NCI-H1105 (cell line): Measurements from ENCODE around the gene OR2M3.
"Not testable (repeated sequence)": the region's sequence is repeated elsewhere in the genome, so short reads cannot be mapped to it uniquely, and the experiment has no call there.

ENCODE experiments used
- DNase-seq: peaks from one replicate; lab custom pipeline; 2025; lab: John Stamatoyannopoulos, UW

OR2M3 gene, protein sequence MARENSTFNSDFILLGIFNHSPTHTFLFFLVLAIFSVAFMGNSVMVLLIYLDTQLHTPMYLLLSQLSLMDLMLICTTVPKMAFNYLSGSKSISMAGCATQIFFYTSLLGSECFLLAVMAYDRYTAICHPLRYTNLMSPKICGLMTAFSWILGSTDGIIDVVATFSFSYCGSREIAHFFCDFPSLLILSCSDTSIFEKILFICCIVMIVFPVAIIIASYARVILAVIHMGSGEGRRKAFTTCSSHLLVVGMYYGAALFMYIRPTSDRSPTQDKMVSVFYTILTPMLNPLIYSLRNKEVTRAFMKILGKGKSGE

DNA sequence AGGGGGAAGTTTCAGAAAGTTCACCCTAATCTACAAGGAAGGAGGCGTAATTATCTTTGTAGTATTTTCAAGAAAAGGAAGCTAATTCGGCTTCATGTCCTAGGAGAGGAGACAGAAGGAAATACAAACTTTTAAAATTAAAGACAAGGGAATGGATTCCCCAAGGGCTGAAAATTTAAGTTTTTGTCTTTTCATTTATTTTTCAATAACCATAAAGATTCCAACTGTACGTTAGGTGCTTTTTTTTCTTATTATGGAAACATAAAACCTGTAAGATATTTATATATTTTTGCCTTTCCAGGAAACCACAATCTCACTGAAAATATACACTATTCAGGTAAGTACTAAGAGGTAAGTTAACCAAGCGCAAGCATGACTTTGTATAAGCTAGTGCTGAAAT lies at the start of gene OR2M3:
TSS of gene OR2M3 (plus strand) at position 301 of the 400 bp plus-strand sequence. CDS start 5,803 bp downstream, outside the sequence.
- no peak for DNase-seq

DNA sequence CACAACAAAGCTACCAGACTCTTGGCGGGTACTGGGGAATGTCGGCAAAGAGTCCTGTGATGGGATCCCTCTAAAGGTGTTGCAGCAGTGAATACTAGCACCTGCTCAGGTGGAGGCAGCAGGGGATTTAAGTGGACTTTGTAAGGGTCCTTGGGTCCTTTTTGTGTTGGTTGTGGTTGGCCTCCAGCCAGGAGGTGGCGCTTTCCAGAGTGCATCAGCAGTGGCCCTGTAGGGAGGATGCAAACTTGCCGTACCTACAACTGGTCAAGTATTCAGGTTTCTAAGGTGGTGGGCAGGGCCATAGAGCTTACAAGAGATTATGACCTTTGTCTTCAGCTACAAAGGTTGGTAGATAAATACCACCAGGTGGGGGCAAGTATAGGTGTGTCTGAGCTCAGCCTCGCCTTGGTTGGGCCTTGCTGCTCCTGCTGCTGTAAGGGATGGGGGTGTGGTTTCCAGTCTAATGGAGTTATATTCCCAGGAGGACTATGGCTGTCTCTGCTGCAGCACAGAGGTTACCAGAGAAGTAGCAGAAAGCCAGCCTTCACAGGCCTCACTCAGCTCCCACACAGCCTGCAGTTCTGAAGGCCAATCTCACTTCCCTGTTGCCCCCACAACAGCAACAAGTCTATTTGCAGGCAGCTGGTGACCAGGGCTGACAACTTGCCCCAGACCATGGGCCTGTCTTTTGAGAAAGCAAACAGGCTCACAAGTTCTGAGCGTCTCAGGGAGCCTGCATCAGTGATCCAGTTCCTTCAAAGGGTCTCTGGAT lies 44.8 kb upstream of the OR2M3 start:
- no peak for DNase-seq

DNA sequence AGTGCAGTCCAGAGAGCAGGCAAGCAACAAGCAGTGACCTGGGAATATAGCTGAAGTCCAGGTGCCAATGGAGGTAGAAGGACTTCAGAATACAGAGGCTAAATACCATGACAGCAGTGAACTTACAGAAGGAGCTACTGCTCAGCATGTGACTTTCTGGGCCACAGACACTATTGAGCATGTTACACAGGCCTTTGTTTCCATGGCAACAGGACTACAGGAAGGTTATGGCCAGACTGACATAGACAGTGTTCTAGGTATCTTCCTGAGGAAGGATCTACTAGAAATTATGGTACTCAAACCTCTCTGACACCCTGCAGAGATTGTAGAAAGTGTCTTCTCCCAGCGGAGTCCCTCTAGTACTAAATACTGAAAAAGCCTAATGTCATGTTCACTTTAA lies 41.1 kb upstream of the OR2M3 start:
- DNase-seq = no peak

DNA sequence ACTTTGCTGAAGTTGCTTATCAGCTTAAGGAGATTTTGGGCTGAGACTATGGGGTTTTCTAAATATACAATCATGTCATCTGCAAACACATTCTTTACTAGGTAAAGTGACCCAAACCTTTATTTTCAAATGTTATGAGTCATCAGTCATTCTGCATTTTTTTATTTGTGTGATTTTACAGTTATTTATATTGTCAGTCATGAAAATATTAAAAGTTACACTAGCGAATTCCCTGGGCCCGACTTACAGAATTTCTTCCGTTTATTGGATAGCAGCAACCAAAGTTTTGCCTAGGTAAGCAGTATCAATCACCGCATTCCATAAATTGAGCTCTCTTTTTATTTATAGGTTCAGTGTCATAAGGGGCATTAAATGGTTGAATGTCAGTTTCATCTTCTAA lies 38.3 kb upstream of the OR2M3 start:
- no peak for DNase-seq

DNA sequence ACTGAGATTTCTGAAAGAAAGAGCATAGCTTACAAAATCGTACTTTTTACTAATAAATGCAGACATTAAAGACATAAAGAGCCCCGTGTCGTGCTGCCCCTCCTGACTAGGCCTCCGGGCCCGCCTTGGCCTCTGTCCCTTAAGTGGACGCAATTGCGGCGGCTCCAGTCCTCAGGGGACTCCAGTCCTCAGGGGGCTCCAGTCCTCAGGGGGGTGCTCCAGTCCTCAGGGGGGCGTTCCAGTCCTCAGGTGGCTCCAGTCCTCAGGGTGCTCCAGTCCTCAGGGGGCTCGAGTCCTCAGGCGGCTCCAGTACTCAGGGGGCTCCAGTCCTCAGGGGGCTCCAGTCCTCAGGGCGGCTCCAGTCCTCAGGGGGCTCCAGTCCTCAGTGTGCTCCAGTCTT lies 33.0 kb upstream of the OR2M3 start:
- no peak for DNase-seq

DNA sequence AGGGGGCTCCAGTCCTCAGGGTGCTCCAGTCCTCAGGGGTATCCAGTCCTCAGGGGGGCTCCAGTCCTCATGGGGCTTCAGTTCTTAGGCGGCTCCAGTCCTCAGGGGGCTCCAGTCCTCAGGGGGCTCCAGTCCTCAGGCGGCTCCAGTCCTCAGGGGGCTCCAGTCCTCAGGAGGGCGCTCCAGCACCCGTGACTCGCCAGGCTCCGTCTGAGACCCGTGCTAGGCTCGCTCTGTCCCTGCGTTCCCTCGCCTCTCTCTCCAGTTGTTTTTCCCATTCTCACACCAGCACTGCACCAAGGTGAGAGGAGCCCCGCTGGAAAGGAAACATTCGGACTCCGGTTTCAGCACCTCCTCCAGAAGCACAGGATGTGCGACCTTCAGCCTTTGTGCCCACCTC lies 31.9 kb upstream of the OR2M3 start:
- DNase-seq = no peak

DNA sequence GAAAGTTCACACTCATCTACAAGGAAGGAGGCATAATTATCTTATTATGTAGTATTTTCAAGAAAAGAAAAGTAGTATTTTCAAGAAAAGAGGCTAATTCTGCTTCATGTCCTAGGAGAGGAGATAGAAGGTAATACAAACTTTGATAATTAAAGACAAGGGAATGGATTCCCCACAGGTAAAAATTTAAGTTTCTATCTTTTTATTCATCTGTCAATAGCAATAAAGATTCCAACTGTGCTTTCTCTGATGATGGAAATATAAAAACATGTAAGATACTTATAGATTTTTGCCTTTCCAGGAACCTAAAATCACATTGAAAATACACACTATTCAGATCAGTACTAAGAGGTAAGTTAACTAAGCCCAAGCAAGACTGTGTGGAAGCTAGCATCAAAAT lies 22.5 kb upstream of the OR2M3 start, which contains the start of gene OR2M2:
TSS of gene OR2M2 (plus strand) at position 301 of the 400 bp plus-strand sequence. CDS start 5,165 bp downstream, outside the sequence.
- DNase-seq = no peak

DNA sequence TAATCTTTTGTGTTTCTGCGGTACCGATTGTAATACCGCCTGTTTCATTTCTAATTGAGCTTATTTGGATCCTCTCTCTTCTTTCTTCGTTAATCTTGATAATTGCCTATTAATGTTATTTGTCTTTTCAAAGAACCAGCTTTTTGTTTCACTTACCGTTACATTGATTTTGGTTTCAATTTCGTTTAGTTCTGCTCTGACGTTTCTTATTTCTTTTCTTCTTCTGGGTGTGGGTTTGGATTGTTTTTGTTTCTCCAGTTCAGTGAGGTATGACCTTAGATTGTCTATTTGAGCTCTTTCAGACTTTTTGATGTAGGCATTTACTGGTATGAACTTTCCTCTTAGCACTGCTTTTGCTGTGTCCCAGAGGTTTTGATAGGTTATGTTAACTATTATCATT lies 13.1 kb upstream of the OR2M3 start:
- no peak for DNase-seq

DNA sequence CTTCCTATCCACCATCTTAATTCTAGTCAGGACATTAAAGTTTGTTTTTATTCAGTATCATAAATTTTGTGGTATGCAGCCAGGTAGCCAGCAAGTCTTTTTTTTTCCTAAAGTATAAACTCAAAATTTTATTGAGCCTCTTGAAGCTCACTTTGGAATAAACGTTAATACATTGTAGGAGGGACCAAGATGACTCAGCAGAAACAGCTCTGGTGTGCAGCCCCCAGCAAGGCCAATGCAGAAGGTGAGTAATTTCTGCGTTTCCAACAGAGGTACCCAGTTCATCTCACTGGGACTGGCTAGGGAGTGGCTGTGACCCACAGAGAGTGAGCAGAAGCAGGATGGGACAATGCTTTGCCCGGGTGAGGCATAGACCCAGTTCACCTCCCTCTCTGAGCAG lies 9.7 kb upstream of the OR2M3 start:
- DNase-seq = no peak

DNA sequence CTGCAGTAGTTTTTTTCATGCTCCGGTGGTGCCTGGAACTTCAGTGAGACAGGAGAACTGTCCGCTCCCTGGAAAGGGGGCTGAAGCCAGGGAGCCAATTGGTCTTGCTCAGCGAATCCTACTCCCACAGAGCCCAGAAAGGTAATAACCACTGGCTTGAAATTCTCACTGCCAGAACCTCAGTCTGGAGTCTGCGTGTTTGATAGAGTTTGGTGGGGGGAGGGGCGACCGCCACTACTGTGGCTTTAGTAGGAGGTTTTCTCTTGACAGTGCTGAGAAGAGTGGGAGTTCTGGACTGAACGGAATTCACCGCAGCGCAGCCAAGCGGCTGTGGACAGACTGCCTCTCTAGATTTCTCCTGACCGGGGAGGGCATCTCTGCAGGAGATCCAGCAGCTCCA lies 8.0 kb upstream of the OR2M3 start:
- DNase-seq = no peak

DNA sequence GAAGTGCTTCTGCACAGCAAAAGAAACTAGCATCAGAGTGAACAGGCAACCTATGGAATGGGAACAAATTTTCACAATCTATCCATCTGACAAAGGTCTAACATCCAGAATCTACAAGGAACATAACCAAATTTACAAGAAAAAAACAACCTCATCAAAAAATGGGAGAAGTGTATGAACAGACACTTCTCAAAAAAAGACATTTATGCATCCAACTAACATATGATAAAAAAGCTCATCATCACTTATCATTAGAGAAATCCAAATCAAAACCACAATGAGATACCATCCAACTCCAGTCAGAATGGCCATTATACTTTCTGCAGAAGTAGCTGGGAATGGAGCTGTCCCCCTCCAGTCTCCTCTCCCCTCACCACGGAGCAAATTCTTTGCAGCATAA lies 2.9 kb upstream of the OR2M3 start:
- no peak for DNase-seq

DNA sequence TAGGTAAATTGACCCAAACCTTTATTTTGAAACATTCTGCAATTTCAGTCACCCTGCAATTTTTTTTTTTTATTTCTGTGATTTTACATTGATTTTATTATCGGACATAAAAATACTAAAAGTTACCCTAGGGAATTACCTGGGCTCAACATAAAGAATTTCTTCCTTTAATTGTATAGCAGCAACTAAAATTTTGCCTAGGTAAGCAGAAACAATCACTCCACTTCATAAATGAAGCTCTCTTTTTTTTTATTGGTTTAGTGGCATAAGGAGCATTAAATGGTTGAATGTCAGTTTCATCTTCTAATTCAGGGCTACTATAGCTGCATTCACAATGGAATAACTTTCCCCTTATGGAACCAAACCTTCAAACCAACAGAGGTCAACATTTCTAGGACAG lies 18.8 kb downstream of the OR2M3 start:
- no peak for DNase-seq

DNA sequence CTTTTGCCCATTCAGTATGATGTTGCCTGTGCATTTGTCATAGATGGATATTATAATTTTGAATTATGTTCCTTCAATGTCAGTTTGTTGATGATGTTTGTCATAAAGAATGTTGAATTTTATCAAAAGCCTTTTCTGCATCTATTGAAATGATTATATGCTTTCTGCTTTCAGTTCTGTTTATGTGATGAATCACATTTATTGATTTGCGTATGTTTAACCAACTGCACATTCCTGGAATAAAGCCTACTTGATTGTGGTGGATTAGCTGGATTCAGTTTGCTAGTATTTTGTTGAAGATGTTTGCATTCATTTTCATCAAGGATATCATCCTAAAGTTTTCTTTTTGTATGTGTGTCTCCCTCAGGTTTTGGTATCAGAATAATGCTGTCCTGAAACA lies 28.5 kb downstream of the OR2M3 start:
- no peak for DNase-seq

DNA sequence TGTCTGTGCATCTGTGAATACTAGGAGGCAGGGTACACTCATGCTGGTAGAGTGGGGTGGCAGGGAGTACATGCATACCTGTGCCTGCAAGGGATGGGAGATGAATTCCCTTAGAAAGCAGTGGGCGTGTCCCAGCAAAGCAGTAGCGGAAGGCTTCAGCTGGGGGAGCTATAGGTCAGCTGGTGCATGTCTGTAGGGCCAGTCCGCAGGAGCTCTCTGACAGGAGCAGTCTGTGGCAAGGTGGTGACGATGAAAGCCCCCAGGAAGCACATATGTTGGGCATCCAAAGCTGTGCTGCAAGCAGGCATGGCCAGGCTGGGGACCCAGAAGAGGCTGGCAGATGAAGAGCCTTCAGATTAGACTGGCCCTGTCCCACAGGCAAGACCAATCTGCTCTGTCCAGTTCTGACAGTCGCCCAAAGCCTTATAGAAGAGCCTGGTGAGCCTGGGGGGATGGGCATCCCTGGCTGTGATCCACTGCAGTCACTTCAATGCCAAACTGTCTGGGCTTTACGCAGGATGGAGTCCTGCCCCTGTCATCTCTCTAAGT lies 32.4 kb downstream of the OR2M3 start:
- no peak for DNase-seq

DNA sequence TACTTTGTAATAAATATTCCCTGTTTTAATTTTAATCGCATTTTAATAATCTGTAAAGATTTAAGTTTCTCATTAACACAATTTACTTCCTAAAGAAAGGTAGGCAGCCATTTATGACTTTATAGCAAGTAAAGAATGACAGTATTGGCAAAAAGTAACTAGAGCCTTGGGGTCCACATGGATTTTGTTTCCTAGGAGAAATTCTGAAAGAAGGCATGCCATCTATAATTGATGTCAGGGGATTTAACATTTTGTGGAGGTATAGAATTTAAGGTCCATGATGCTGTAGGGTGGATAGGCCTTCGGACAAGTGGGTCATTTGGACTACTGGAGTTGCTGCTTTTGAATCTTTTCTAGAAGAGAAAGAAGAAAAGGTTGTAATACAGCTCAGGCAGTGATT lies 34.1 kb downstream of the OR2M3 start, which contains the start of gene OR2M4:
TSS of gene OR2M4 (plus strand) at position 301 of the 400 bp plus-strand sequence. CDS start 7,512 bp downstream, outside the sequence.
- no peak for DNase-seq

DNA sequence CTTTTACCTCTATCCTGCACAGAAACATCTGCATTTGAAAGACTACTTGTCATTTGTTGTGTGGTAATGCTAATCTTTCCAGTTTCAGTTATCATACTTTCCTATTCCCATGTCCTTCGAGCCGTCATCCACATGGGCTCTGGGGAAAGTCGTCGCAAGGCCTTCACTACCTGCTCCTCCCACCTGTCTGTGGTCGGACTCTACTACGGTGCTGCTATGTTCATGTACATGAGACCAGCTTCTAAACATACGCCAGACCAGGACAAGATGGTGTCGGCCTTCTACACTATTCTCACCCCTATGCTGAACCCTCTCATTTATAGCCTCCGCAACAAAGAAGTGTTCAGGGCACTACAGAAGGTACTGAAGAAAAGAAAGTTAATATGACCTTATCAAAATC lies 42.4 kb downstream of the OR2M3 start:
- no peak for DNase-seq

DNA sequence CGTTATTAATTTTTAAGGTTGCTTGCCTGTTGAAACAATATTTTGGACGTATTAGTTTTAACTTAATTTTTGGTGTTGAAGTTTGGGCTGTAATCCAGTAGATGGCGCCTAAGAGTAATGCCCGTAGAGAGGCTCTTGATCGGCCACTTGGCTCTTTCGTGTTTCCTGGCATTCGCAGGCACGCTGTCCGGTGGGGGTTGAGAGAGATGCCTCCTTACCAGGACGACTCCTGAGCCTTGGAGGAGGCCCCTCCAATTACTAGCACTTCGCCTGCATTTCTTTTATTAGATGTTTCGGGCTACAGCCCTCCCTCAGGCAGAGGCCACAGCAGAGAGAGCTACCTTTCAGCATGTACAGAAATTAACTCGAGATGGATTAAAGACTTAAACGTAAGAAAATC lies 46.1 kb downstream of the OR2M3 start:
- no peak for DNase-seq

DNA sequence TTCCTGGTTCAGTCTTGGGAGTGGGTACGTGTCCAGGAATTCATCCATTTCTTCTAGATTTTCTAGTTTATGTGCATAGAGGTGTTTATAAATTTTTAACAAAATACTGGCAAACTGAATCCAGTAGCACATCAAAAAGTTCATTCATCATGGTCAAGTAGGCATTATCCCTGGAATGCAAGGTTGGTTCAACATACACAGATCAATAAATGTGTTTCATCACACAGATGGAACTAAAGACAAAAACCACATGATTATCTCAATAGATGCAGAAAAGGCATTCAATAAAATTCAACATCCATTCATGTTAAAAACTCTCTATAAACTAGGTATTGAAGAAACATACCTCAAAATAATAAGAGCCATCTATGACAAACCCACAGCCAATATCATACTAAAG lies 62.2 kb downstream of the OR2M3 start:
- not testable (repeated sequence) for DNase-seq
